GM10266 (cell line): ENCODE measurements around the gene NLGN1.

Experiments
- DNase-seq: peaks from one replicate; pipeline ENCODE4 v3.0.0; 2012; ENCODE audit errors: extremely low spot score
- TF ChIP-seq, protein P1 (sequence below): IDR thresholded peaks from 2 replicates; pipeline ENCODE4 v1.5.1; 2012; ENCODE audit warnings: mild to moderate bottlenecking, low read depth; ENCODE audit not compliant: control insufficient read depth, insufficient read depth; ENCODE audit errors: missing control alignments

The NLGN1 gene

DNA sequence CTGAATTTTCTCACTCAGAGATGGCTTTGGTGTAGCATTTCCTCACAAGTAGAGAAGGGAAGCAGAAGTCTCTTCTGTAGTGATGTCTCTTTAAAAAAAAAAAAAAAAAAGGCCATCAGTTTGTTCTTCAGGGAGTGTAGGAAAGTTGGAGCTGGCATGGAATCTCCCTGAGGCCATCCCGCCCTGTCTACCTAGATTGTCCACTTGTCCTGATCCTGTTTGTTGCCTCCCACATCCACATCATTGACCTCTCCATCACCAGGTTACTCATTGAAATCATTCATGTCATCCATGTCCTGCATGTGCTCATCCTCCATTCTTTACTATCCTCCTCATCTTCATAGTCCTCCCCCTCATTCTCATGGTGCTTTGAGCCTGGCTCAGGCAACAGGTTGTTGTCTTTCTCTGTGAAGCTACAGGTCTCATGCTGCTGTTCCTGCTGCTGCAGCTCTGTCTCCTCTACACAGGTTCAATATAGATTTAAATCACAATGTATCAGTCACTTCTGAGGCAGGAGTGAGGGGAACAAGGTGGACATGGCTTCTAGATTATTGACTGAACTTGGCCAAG is 905.3 kb downstream of the NLGN1 start:
- TF ChIP-seq, protein P1, sequence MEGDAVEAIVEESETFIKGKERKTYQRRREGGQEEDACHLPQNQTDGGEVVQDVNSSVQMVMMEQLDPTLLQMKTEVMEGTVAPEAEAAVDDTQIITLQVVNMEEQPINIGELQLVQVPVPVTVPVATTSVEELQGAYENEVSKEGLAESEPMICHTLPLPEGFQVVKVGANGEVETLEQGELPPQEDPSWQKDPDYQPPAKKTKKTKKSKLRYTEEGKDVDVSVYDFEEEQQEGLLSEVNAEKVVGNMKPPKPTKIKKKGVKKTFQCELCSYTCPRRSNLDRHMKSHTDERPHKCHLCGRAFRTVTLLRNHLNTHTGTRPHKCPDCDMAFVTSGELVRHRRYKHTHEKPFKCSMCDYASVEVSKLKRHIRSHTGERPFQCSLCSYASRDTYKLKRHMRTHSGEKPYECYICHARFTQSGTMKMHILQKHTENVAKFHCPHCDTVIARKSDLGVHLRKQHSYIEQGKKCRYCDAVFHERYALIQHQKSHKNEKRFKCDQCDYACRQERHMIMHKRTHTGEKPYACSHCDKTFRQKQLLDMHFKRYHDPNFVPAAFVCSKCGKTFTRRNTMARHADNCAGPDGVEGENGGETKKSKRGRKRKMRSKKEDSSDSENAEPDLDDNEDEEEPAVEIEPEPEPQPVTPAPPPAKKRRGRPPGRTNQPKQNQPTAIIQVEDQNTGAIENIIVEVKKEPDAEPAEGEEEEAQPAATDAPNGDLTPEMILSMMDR = no peak
- DNase-seq = no peak

DNA sequence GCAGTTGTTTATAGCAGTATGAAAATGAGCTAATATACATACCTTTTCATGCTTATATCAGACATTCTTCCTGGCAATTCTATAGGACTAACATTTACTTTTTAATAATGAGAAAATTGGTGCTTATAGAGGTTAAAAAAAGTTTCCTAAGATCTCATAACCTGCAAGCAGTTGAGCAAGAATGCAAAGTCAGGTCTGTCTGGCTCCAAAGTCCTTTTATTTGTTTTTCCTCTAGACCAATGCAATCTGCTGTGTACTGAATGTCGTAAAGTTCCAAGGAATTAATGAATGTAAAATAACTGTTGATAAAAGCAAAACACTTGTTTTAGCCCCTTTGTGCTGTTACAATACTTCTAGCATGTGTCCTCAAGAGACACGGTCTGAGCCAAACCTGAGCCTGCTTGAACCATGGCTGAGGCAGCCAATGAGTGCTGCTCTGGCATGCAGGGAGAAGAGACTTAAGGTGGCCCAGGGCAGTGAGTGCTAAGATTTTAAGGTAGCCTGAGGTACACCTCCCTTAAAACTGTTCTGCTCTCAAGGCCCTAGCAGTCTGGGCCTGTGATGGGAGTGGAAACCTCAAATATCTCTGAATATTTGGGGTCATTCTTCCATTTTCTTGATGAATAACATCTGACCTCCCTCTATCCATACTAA is 906.5 kb downstream of the NLGN1 start:
- DNase-seq = no peak
- TF ChIP-seq, protein P1 = no peak

DNA sequence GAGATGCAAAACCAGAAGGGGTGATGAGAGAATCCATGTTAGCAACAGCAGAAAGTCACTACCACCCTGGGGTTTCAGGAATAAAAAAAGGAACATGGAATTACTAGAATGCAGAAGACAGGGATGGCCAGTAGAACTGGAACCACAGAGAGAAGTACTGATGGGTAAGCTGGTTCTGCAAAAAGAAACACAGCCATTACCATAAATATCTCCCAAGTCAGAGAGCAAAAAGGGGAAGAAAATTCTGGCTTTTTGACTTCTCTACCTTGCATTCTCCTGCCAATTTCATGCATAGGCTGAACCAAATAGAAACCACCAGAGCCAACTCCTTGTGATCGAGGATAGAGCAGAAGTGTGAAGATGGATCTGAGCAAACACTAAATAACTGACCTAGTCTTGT is 911.2 kb downstream of the NLGN1 start:
- no peak for DNase-seq
- TF ChIP-seq, protein P1 = no peak

DNA sequence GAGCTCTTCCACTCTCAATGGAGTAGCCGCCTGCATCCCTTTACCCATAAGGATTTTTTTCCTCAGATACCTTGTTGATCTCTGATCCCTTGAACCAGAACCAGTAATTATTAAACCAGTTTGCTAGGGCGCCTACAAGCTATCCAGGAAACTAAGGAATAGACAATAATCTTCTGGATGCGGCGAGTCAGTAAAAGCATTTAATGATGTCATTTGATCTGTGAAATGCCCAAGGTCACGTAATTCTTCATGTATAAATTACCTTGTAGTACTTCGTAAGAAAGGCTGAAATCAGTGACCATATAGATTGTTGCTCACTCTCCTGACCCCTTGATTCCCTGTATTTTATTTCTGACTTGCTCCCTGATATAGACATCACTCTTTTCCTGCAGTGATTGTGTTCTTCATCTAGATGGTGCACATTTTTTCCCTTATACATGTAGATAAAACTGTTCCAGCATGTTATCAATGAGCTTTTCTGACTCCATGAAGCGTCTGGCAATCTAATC is 913.0 kb downstream of the NLGN1 start:
- TF ChIP-seq, protein P1 = no peak
- no peak for DNase-seq

DNA sequence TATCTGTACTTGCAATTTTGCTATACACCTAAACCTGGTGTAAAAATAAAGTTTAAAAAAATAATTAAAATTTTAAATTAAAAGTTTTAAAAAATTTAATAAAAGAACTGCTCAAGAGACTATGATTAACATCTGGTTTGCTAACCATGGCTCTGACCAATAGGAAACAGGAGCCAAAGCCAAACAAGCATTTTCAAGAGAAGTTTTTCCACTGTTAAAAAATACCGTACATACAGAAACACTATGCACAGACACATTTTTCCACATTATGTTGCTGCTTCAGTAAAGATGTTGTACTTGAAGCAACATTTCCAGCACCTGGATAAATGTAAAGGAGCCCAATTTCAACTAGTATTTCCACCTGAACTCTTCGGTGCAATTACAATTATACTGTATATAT is 917.7 kb downstream of the NLGN1 start:
- TF ChIP-seq, protein P1 = no peak

DNA sequence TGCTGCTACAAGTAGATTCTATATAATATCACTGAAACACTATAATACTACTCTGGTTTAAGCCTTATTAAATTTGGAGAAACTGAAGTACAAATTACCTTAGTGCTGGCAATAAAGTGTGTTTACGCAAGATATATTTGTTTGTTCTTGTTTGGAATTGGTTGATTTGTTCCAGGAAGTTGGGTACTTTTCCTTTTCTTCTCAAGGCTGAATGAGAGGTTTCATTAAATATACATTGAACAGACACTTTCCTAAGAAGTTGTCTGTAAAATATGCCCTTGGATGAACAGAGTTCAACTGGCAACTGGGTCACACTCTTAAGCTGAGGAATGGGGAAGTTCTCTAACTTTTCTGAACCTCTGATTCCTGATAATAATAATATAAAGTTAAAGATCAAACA is 919.5 kb downstream of the NLGN1 start:
- DNase-seq = no peak
- TF ChIP-seq, protein P1 = no peak

More for the DNA sequence above, 917.7 kb downstream of the NLGN1 start:
- no peak for DNase-seq

DNA sequence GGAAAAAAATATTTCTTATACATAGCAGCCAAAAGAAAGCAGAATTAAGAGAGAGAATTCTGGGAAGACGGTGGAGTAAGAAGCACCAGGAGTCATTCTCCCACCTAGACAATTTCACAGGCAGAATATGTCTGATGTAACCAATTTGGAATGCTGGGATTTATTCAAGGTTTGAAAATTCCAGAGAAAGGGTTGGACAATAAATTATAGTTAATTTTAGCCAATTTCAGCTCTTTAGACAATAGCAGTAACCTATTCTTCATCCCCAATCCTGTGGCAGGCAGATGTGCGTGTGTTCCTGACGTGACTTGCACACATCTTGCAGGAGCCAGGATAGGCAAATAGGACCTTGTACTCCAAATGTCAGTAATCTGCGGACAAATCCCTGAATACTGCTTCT is 920.6 kb downstream of the NLGN1 start:
- DNase-seq = no peak
- TF ChIP-seq, protein P1 = no peak
